ENCODE measurements around the gene HS6ST3. TPM values are rescaled to one million over a fixed set of nuclear protein-coding genes. Genes with fewer than 3 reads are reported as not detected.

The HS6ST3 gene
- total RNA-seq, 1 experiment from 2014 or later: 1.2 TPM

DNA sequence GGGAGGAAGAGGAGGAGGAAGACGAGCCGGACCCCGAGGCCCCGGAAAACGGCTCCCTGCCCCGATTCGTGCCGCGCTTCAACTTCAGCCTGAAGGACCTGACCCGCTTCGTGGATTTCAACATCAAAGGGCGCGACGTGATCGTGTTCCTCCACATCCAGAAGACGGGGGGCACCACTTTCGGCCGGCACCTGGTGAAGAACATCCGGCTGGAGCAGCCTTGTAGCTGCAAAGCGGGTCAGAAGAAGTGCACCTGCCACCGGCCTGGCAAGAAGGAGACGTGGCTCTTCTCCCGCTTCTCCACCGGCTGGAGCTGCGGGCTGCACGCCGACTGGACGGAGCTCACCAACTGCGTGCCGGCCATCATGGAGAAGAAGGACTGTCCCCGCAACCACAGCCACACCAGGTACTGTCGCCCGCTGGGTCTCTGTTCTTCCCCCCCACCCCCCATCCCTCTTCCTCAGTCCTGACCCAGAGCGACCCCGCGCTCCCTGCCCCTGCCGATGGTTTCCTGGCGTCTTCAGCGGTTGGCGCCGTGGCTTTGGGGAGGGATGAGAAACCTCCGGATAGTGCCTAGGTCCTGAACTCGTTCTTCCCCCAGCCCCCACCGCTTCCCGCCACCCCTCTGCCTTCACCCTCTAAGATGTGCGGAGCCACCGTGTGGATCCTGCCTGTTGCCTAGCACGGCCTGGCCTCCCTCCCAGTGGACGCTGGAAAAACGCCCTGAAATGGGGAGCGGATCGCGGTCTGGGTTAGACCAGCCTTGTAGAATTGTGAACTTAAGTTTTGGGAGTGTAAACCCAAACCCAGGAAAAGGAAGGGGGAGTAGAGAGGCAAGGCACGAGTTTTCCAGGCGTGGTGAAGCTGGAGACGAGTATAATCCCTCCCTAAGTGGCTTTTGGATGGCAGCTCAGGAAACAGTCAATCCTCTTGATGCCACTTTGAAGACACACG lies 1.5 kb downstream of the HS6ST3 start:
- DNase-seq (ENCODE audit: low spot score): peak; percentile 53
- H3K36me3 Mint-ChIP-seq: no peaks in the 10 kb centered on the region
- CTCF ChIA-PET: interaction anchor here (0.6 to 1.4 kb wide), 4 partner anchors 9 to 138 kb away, joined by 3 to 5 read pairs (median 3); no protein-coding TSS in a partner anchor
- TF ChIP-seq MYBL2 (CRISPR knock-in tag; IDR thresholded peaks at IDR 0.05) (0 out of 2 replicates have a peak, but pooled peaks have one; percentile 24), ESRRA (CRISPR knock-in tag; IDR thresholded peaks at IDR 0.05; ENCODE audit: borderline replicate concordance) (no peak), GABPB1 (CRISPR knock-in tag; IDR thresholded peaks at IDR 0.05) (no peak), MXD4 (CRISPR knock-in tag; IDR thresholded peaks at IDR 0.05; ENCODE audit: borderline replicate concordance) (no peak), EMX1 (CRISPR knock-in tag; IDR thresholded peaks at IDR 0.05) (no peak)
- TF ChIP-seq, protein P1, sequence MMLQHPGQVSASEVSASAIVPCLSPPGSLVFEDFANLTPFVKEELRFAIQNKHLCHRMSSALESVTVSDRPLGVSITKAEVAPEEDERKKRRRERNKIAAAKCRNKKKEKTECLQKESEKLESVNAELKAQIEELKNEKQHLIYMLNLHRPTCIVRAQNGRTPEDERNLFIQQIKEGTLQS (CRISPR knock-in tag; conservative IDR thresholded peaks at IDR 0.05): no peak
- TF ChIP-seq, protein P2, sequence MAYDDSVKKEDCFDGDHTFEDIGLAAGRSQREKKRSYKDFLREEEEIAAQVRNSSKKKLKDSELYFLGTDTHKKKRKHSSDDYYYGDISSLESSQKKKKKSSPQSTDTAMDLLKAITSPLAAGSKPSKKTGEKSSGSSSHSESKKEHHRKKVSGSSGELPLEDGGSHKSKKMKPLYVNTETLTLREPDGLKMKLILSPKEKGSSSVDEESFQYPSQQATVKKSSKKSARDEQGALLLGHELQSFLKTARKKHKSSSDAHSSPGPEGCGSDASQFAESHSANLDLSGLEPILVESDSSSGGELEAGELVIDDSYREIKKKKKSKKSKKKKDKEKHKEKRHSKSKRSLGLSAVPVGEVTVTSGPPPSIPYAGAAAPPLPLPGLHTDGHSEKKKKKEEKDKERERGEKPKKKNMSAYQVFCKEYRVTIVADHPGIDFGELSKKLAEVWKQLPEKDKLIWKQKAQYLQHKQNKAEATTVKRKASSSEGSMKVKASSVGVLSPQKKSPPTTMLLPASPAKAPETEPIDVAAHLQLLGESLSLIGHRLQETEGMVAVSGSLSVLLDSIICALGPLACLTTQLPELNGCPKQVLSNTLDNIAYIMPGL (CRISPR knock-in tag; IDR thresholded peaks at IDR 0.05): 0 out of 2 replicates have a peak, but pooled peaks have one; percentile 66
- TF ChIP-seq, protein P3, sequence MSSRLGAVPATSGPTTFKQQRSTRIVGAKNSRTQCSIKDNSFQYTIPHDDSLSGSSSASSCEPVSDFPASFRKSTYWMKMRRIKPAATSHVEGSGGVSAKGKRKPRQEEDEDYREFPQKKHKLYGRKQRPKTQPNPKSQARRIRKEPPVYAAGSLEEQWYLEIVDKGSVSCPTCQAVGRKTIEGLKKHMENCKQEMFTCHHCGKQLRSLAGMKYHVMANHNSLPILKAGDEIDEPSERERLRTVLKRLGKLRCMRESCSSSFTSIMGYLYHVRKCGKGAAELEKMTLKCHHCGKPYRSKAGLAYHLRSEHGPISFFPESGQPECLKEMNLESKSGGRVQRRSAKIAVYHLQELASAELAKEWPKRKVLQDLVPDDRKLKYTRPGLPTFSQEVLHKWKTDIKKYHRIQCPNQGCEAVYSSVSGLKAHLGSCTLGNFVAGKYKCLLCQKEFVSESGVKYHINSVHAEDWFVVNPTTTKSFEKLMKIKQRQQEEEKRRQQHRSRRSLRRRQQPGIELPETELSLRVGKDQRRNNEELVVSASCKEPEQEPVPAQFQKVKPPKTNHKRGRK (CRISPR knock-in tag; IDR thresholded peaks at IDR 0.05; ENCODE audit: borderline replicate concordance): no peak
- TF ChIP-seq, protein P4, sequence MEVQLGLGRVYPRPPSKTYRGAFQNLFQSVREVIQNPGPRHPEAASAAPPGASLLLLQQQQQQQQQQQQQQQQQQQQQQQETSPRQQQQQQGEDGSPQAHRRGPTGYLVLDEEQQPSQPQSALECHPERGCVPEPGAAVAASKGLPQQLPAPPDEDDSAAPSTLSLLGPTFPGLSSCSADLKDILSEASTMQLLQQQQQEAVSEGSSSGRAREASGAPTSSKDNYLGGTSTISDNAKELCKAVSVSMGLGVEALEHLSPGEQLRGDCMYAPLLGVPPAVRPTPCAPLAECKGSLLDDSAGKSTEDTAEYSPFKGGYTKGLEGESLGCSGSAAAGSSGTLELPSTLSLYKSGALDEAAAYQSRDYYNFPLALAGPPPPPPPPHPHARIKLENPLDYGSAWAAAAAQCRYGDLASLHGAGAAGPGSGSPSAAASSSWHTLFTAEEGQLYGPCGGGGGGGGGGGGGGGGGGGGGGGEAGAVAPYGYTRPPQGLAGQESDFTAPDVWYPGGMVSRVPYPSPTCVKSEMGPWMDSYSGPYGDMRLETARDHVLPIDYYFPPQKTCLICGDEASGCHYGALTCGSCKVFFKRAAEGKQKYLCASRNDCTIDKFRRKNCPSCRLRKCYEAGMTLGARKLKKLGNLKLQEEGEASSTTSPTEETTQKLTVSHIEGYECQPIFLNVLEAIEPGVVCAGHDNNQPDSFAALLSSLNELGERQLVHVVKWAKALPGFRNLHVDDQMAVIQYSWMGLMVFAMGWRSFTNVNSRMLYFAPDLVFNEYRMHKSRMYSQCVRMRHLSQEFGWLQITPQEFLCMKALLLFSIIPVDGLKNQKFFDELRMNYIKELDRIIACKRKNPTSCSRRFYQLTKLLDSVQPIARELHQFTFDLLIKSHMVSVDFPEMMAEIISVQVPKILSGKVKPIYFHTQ (CRISPR knock-in tag; IDR thresholded peaks at IDR 0.05): no peak
- POLR2A ChIA-PET: no interaction called here
- no peaks in the 10 kb centered on the region for H3K9me3 Mint-ChIP-seq
- H3K27me3 Mint-ChIP-seq (ENCODE audit: low read depth): peaks cover 61% of the 10 kb centered on the region
- no peak overlapping the region for H3K27ac Mint-ChIP-seq
- H3K4me1 Mint-ChIP-seq: peaks cover 23% of the 10 kb centered on the region
- ATAC-seq: peak; percentile 59
- H3K4me3 Mint-ChIP-seq: peak overlapping the region; percentile 83

DNA sequence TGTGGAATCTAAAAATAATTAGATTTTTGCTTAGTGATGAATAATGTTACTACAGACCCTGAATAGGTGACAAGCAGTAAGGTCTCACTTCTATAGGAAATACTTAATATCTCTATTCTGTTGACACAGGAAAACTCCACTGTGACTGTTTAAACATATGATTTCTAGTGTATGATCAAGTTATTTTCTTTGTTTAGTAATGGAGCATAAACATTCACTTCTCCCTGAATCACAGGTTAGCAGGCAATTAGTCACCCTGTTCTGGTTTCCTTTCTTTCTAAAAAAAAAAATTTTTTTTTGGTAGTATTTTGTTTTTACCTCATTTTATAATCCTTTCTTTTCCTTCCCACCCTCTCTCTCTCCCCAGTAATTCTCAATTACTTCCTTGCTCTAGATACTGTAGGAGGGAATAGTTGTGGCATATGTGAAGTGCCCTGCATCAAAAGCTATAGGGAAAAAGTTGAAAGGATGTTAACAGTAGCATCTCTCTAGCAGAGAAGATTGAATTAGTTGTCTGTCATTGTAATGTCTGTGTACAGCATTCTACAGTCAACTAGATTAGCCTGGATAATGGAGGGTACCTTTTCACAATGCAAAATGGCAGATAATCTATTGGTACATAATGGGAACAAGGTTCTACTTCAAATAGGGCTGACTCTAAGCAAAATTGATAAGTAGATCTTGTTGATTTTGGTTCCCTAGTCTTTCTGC lies 3.5 kb downstream of the HS6ST3 start:
- no peaks in the 10 kb centered on the region for H3K9me3 Mint-ChIP-seq
- TF ChIP-seq NFE2L1 (CRISPR knock-in tag; IDR thresholded peaks at IDR 0.05): no peak
- TF ChIP-seq, protein P5, sequence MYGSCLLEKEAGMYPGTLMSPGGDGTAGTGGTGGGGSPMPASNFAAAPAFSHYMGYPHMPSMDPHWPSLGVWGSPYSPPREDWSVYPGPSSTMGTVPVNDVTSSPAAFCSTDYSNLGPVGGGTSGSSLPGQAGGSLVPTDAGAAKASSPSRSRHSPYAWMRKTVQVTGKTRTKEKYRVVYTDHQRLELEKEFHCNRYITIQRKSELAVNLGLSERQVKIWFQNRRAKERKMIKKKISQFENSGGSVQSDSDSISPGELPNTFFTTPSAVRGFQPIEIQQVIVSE (CRISPR knock-in tag; IDR thresholded peaks at IDR 0.05; ENCODE audit: borderline replicate concordance): no peak
- no peak for TF ChIP-seq SP1 (CRISPR knock-in tag; conservative IDR thresholded peaks at IDR 0.05)
- TF ChIP-seq, protein P6, sequence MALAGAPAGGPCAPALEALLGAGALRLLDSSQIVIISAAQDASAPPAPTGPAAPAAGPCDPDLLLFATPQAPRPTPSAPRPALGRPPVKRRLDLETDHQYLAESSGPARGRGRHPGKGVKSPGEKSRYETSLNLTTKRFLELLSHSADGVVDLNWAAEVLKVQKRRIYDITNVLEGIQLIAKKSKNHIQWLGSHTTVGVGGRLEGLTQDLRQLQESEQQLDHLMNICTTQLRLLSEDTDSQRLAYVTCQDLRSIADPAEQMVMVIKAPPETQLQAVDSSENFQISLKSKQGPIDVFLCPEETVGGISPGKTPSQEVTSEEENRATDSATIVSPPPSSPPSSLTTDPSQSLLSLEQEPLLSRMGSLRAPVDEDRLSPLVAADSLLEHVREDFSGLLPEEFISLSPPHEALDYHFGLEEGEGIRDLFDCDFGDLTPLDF (CRISPR knock-in tag; IDR thresholded peaks at IDR 0.05): no peak
- TF ChIP-seq, protein P7, sequence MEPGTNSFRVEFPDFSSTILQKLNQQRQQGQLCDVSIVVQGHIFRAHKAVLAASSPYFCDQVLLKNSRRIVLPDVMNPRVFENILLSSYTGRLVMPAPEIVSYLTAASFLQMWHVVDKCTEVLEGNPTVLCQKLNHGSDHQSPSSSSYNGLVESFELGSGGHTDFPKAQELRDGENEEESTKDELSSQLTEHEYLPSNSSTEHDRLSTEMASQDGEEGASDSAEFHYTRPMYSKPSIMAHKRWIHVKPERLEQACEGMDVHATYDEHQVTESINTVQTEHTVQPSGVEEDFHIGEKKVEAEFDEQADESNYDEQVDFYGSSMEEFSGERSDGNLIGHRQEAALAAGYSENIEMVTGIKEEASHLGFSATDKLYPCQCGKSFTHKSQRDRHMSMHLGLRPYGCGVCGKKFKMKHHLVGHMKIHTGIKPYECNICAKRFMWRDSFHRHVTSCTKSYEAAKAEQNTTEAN (CRISPR knock-in tag; IDR thresholded peaks at IDR 0.05): no peak
- TF ChIP-seq, protein P2 (CRISPR knock-in tag; IDR thresholded peaks at IDR 0.05): no peak
- no peak for TF ChIP-seq EMX1 (CRISPR knock-in tag; IDR thresholded peaks at IDR 0.05)
- TF ChIP-seq, protein P8, sequence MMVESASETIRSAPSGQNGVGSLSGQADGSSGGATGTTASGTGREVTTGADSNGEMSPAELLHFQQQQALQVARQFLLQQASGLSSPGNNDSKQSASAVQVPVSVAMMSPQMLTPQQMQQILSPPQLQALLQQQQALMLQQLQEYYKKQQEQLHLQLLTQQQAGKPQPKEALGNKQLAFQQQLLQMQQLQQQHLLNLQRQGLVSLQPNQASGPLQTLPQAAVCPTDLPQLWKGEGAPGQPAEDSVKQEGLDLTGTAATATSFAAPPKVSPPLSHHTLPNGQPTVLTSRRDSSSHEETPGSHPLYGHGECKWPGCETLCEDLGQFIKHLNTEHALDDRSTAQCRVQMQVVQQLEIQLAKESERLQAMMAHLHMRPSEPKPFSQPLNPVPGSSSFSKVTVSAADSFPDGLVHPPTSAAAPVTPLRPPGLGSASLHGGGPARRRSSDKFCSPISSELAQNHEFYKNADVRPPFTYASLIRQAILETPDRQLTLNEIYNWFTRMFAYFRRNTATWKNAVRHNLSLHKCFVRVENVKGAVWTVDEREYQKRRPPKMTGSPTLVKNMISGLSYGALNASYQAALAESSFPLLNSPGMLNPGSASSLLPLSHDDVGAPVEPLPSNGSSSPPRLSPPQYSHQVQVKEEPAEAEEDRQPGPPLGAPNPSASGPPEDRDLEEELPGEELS (CRISPR knock-in tag; IDR thresholded peaks at IDR 0.05): no peak
- CTCF ChIA-PET: no interaction called here
- H3K4me3 Mint-ChIP-seq: no peak overlapping the region
- peaks cover 51% of the 10 kb centered on the region for H3K27me3 Mint-ChIP-seq (ENCODE audit: low read depth)
- no peak overlapping the region for H3K27ac Mint-ChIP-seq
- ATAC-seq: no peak
- POLR2A ChIA-PET: no interaction called here
- H3K4me1 Mint-ChIP-seq: peaks cover 17% of the 10 kb centered on the region
- H3K36me3 Mint-ChIP-seq: no peaks in the 10 kb centered on the region
- no peak for DNase-seq (ENCODE audit: low spot score)

Data from WTC11 (cell line).